GM21723 (cell line): ENCODE results near the gene LRP2BP.
A peak's percentile ranks its signal among the peaks of the same experiment; 100 is the strongest.

ENCODE experiments used
- ATAC-seq: cut with Tn5 transposase; IDR thresholded peaks from one replicate; pipeline ENCODE4 v1.9.1; 2021; ENCODE audit warnings: mild to moderate bottlenecking, moderate library complexity; ENCODE audit not compliant: unreplicated experiment

LRP2BP gene

DNA sequence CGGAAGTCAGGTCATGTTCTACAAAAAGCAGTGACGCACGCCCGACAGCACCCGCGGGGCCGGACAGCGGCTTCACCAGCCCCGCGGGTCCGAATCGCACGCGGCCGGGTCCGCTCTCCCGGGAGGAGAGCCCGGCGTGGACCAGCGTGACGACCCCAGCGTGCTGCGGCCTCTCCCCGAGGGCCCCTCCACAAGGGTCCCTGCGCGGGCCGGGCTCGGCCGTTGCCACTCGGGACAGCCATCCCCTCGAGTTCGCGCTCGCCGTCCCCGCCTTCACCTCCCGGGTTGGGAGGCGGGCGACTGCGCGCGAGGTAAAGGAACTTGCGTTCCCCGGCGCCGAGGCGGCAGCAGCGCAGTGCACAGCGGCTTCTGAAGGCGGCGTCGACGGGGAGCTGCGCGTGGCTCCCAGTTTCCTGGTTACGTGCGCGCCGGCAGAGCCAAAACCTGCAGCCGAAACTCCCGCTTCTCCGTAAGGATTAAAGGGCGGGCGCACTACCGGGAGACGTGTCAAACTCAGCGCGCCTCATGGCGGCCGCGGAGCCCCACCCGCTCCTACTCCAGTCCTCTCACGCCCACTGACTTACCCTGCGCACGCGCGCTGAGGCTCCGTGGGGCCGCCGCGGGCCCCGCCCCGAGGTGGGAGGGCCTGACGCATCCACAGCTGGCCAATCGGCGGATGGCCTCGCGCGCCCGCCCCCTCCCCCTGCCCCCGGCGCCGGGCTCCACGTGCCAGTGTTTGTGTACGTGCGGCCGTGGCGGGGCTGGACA is 416 bp upstream of the LRP2BP start:
- ATAC-seq: peak; percentile 77

- ATAC-seq: no peak
Observed at GRCh38 chr4:185394568-185395237, 1.0 kb downstream of the LRP2BP start.

DNA sequence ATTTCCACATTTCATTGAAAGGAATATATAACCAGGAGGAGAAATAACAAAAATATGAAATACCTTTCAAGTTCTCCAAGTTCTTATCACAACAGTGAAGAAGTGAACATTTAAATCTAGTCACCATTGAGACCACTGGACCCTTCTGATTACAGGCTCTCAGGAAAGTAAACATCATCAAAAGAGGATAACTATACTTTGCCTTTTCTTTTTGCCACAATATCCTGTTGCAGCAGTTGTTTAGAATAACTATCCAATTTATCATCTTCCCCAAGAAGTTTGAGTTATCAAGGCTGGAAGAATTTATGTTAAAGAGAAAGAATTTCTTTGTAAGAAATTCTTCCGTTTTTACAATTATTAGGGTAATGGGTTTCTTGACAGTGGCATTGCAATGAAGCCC is 3.6 kb downstream of the LRP2BP start:
- no peak for ATAC-seq

DNA sequence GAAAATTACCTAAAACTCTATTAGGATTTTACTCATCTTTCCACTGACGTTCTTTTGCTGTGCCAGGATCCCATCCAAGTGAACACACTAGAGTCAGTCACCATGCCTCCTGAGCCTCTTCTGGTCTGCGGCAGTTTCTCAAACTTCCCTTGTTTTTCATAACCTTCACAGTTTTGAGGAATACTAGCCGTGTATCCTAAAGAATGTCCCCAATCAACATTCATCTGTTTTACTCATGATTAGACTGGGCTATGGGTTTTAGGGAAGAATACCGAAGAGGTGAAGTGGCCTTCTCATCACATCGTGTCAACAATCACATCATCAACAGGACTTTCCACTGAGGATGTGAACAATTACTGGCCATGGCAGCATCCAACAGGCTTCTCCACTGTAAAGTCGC is 4.8 kb downstream of the LRP2BP start:
- ATAC-seq: no peak

DNA sequence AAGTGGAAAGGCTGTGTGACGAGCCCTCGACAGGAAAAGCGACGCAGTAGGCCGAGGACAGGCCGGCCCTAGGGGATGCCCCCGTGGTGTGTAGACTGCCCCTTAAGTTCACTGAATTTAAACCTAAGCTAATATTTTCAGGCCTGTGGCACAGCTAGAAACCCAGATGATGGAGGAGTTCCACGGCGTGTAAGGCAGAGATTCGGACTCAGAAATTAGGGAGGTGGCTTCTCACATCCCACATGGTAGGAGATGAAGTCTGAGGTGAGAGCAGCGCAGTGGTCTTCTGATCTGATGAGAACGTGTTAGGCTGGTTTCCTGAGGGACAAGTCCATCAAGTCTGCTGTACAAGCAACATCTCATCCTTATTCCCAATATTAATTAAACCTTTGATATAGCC is 7.8 kb downstream of the LRP2BP start:
- no peak for ATAC-seq

DNA sequence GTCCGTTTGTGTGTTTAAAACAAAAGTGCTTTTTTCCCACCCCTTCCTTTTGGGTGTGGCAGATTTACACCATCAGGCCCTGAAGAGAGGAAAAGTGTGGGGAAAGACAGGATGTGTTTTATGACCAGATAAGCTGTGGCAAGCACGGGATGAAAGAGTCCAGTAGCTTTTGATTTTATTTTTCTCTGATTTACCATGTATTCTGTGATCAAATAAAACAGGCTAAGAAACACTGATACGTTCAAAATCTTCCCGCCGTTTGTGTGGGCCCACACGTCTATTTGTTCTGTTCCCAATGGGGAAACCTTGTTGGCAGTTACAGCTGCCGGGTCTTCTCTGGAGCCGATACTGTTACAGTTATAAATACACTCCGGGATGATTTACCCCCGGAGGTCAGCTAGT is 10.8 kb downstream of the LRP2BP start:
- no peak for ATAC-seq

GRCh38 chr4:185384061-185384460 is 11.7 kb downstream of the LRP2BP start:
- no peak for ATAC-seq

DNA sequence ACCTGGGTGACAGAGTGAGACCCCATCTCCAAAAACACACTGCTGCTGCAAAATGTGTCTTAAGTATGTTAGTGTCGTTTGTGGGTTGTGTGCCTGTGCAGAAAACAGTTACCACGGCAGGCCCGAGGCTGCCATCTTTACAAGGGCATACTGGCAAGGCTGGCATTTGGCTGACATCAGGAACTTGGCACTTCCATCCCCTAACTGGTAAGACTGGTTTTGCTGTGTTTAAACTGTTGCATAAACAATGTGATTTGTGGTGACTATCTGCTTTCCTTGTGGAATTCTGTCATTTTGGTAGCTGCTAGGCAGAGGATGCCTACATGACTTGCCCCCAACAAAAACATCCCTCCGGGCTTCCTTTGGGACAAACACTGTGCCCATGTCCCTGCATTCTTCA is 12.3 kb downstream of the LRP2BP start:
- no peak for ATAC-seq

GRCh38 chr4:185382754-185383153 is 13.0 kb downstream of the LRP2BP start:
- no peak for ATAC-seq

DNA sequence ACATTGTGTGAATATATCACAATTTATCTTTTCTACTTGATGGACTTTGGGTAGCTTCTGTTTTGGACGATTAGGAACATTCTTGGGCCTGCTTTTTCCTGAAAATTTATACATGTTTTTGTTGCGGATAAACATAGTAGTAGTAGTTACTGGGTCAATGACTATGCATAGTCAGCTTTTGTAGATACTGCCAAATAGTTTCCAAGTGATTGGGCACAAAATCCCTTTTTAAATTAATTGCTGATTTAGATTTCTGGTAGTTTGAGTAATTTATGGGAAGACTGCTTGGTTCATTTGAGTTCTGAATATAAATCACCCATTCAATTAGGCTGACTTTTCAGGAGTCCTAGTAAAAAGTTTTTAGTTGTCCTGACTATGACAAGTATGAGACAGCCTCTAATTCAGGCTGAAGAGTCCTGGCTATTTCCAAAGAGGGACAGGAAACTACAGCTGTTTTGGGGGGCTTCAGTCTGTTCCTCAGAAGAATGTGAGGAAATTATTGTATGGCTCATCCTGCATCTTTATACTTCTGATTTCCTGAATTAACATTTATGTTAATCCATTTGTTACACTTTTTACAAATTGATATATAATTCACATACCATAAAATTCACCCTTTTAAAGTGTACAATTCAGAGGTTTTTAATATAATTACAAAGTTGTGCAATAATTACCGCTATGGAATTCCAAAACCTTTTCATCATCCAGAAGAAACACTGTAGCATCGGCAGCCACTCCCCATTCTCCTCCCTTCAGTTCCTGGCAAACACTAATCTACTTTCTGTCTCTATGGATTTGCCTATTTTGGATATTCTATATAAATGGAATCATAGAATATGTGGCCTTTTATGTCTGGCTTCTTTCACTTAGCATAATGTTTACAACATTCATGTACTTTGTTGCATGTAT is 14.2 kb downstream of the LRP2BP start:
- ATAC-seq: no peak

- ATAC-seq: no peak
Observed at GRCh38 chr4:185380320-185380719, 15.4 kb downstream of the LRP2BP start.

- ATAC-seq: no peak
Observed at GRCh38 chr4:185379326-185380295, 16.1 kb downstream of the LRP2BP start.

- no peak for ATAC-seq
Observed at GRCh38 chr4:185378264-185378663, 17.5 kb downstream of the LRP2BP start.

DNA sequence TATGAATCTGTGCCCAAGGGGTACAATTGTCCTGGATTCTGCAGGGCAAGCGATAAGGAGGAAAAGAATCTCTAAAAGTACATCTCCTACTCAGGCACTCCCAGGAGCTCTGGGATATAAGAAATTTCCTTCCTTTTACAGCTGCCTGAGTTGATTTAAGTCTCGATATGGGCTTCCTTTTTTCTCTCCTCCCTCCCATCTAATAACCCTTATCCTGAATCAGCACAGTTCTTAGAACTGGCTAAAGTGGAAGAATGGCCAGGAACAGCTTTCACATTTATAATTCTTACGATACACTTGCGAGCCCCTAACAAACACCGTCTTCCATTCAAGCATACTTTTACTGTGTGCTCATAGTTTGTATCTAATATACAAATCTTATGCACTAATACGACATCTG is 21.2 kb downstream of the LRP2BP start:
- no peak for ATAC-seq

DNA sequence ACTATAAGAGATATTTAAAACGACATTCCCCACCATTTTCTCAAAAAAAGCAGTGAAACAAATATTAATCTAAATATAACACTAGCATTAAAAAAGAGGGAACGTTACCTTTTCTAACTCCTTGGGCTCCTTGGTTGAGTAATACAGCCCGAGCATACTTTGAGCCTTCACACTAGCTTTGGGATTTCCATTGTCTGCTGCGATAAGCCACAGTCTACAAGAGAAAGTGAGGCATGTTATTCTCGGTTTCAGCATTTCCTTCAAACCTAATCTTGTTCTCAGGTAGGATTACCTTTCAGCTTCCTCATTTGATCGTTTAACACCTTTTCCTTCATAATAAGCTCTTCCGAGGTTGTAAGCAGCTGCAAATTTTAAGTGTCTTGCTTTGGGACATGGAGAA is 21.7 kb downstream of the LRP2BP start:
- ATAC-seq: no peak

DNA sequence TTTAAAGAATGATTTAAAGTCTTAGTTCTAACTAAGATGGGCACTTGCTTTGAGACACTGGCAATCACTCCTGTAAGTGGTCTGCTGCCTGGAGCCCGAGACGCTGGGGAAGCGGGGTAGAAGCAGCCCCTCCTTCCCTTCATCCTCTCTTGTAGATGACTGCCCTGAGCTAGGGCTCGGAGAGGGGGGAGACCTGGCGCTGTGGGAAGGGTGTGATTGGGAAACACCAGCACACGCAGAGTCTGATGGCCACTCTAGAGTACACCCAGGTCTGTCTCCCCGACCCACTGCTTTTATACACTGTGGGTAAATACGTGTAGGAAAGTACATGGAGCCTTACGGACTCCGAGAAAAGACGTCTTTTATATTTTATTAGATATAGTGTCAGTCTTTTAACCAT is 24.0 kb downstream of the LRP2BP start:
- ATAC-seq: no peak

DNA sequence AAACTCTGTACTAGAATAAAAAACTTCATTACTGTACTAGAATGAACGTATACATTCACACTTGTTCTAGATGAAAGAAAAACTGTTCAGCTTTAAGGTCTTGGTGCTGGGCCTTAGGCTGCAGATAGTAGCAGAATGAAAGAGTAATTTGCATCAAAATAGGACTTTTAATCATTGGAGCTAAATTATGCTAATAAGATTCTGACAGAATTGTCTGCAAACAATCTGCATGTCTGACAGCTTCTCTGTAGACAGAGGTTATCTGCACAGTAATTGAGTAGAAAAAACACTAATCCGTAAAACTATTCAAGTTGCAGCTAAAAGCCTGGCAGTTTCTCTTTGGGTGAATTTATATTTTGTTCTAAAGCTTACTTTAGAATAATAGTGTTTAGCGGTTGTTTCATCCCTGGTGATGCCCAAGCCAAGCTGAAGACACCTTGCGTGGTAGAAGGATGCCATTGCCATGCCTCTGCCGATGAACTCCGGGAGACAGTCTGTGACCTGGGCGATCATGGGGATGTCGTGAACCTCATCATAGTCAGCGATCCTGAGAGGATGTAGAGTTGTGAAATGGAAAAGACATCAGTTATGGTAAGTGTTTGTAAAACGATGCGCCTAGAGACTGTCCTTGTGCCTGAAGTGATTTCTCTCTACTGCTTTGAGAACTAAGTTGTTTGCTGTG is 25.3 kb downstream of the LRP2BP start:
- ATAC-seq: no peak

- ATAC-seq: no peak
Observed at GRCh38 chr4:185369731-185370130, 26.0 kb downstream of the LRP2BP start.

DNA sequence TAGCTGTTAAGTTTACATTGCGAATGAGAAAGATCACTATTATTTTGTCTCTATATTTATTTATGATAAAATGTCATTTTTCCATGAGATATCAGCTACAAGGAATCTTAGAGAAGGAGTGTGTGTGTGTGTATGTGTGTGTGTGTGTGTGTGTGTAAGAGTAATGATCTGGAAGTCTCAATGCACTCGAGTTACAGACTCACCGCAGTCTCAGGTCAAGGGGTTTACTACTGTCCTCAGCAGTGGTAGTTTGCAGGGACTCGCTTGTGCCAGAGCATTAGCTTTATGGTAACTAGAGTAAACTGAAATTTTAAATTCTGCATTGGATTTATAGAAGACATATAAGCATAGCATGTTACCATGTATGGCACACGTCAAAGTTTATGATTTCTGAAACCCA is 30.8 kb downstream of the LRP2BP start:
- no peak for ATAC-seq

DNA sequence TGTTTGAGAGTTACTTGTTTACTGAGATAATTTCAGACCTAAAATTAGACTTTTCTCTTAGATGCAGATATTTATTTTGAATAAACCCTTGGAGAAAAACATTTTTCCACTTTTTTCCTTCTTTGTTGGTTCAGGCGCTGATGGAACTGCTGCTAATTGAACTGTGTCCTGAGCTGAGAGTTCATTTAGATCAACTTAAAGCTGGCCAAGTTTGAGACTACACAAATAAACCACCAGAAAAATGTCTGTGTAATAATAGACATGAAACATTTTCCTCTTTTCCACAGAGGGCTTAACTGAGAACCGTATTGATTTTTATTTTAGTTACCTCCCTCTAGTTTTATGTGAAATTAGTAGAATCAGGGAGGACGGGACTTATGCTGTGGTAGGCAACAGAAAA is 32.5 kb downstream of the LRP2BP start:
- no peak for ATAC-seq
